Naive thymus-derived CD4-positive, alpha-beta T cell (primary cell): Measurements from ENCODE around the gene DENND1A. TPM values are rescaled to one million over a fixed set of nuclear protein-coding genes. Genes with fewer than 3 reads are reported as not detected.

ENCODE experiments used
- ATAC-seq: fragments of 150-1000 bp; cut with Tn5 transposase; 2 replicates; pipeline ENCODE4 v1.10.0; 2021; ENCODE audit warnings: mild to moderate bottlenecking, moderate library complexity
- CTCF ChIA-PET: fragments of 350-600 bp; sonication (Branson Sonifier 250); formaldehyde crosslinking; loops from one replicate; lab custom pipeline; 2021; ENCODE audit warnings: antibody characterized with exemption; lab: Charles Lee
- POLR2A ChIA-PET: fragments of 350-600 bp; sonication (Branson Sonifier 250); formaldehyde crosslinking; loops from one replicate; lab custom pipeline; 2021; ENCODE audit warnings: antibody characterized with exemption, inconsistent platforms; lab: Charles Lee
- DNase-seq, 9 donors: peaks; one replicate each; pipeline versions ENCODE4 v3.0.0 to v3.0.0-alpha.2; 2020 to 2022; ENCODE audit warnings: mixed read lengths in 1 of 9
- H3K27ac ChIP-seq: one replicate; pipeline ENCODE4 v1.7.0; 2013; ENCODE audit warnings: mild to moderate bottlenecking, low read depth, low read length, moderate library complexity
- H3K27me3 ChIP-seq, 2 donors: one replicate each; pipeline ENCODE4 v1.7.0; 2013; ENCODE audit warnings: low read length in 2 of 2, mild to moderate bottlenecking in 2 of 2, moderate library complexity in 2 of 2; ENCODE audit not compliant: control insufficient read depth in 2 of 2, insufficient read depth in 2 of 2
- H3K36me3 ChIP-seq, 3 experiments: 1 replicate in 2 of 3; 2 replicates in 1 of 3; pipeline ENCODE4 v1.7.0; 2013; ENCODE audit warnings: low read length in 3 of 3, mild to moderate bottlenecking in 3 of 3, moderate library complexity in 1 of 3; ENCODE audit not compliant: insufficient read depth in 3 of 3, control insufficient read depth in 2 of 3
- H3K4me1 ChIP-seq, 2 donors: one replicate each; pipeline ENCODE4 v1.7.0; 2013; ENCODE audit warnings: low read length in 2 of 2, mild to moderate bottlenecking in 2 of 2, moderate library complexity in 1 of 2; ENCODE audit not compliant: control insufficient read depth in 2 of 2, insufficient read depth in 2 of 2
- H3K4me3 ChIP-seq: 2 replicates; pipeline ENCODE4 v1.7.0; 2013; ENCODE audit warnings: mild to moderate bottlenecking, low read length
- H3K9me3 ChIP-seq, 3 experiments: 1 replicate in 2 of 3; 2 replicates in 1 of 3; pipeline ENCODE4 v1.7.0; 2013; ENCODE audit warnings: low read length in 3 of 3; ENCODE audit not compliant: control insufficient read depth in 2 of 3
- H3K27ac Mint-ChIP-seq, 9 donors: one replicate each; pipeline ENCODE4 v1.8.0; 2020 to 2022; ENCODE audit warnings: mixed read lengths in 9 of 9, mild to moderate bottlenecking in 8 of 9, moderate library complexity in 5 of 9, inconsistent platforms in 2 of 9
- H3K27me3 Mint-ChIP-seq, 5 donors: one replicate each; pipeline ENCODE4 v1.8.0; 2021 to 2022; ENCODE audit warnings: mixed read lengths in 5 of 5, mild to moderate bottlenecking in 1 of 5
- H3K36me3 Mint-ChIP-seq, 5 donors: one replicate each; pipeline ENCODE4 v1.8.0; 2020 to 2022; ENCODE audit warnings: mixed read lengths in 5 of 5, mild to moderate bottlenecking in 3 of 5, inconsistent platforms in 1 of 5
- H3K4me1 Mint-ChIP-seq, 7 donors: one replicate each; pipeline ENCODE4 v1.8.0; 2020 to 2022; ENCODE audit warnings: mixed read lengths in 7 of 7, mild to moderate bottlenecking in 3 of 7, inconsistent platforms in 1 of 7
- H3K4me3 Mint-ChIP-seq, 10 donors: one replicate each; pipeline ENCODE4 v1.8.0; 2020 to 2022; ENCODE audit warnings: mild to moderate bottlenecking in 10 of 10, mixed read lengths in 10 of 10, moderate library complexity in 6 of 10, inconsistent platforms in 2 of 10
- H3K9me3 Mint-ChIP-seq, 11 donors: one replicate each; pipeline ENCODE4 v1.8.0; 2020 to 2022; ENCODE audit warnings: mixed read lengths in 11 of 11, mild to moderate bottlenecking in 4 of 11, inconsistent platforms in 1 of 11, moderate library complexity in 1 of 11
- intact Hi-C, 2 donors: fragments of 100-400 bp; cut with micrococcal nuclease; formaldehyde crosslinking; loops; one replicate each; pipeline ENCODE4 v1.15.1; 2023
- polyA plus RNA-seq, 2 donors: library from polyadenylated mRNA; unstranded; fragments of 300-500 nt; fragmentation: Illumina TruSeq; gene quantifications; one replicate each; pipeline ENCODE4 v1.2.3, GENCODE V29; 2021
- total RNA-seq, 6 experiments: library from RNA in 5 of 6; stranded (reverse) in 5 of 6; gene quantifications; 1 replicate in 5 of 6; 2 replicates in 1 of 6; pipeline ENCODE4 v1.2.3 and lab custom pipeline; 2021 to 2026

Gene DENND1A
- total and polyA plus RNA-seq, 7 experiments from 2014 or later: 4.6 to 41.1 (median 16.5) TPM

DNA sequence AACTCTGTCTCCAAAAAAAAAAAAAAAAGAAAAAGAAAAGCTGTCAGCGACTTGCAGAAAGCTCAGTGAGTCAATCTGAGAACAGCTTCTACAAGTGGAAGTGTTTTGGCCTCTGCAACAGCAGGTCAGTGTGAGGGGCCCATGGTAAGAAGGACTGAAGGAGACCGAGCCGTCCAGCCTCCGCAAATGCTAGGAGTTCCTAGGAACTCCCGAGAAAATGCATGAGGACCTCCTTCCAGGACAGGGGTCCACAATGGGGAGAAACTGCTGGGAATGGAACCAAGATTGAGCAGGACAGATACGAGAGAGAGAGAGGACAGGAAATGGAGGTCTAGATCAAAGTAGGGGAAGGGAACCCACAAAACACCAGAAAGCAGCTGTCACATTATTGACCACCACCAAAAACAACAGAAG lies 393.5 kb downstream of the DENND1A start:
- H3K27me3 Mint-ChIP-seq: peaks cover 0 to 4% (median 0%) of the 10 kb centered on the region in 5 donors
- Histone ChIP-seq H3K9me3 (no peaks in the 10 kb centered on the region), H3K27ac (no peak overlapping the region), H3K4me3 (no peak overlapping the region), H3K27me3 (no peaks in the 10 kb centered on the region), H3K4me1 (peaks cover 0 to 5% of the 10 kb centered on the region in 2 donors), H3K36me3 (no peaks in the 10 kb centered on the region)
- DNase-seq (no peak), ATAC-seq (no peak)
- no peak overlapping the region for H3K27ac Mint-ChIP-seq
- POLR2A ChIA-PET: no interaction called here
- H3K36me3 Mint-ChIP-seq: peaks cover 0 to 44% (median 35%) of the 10 kb centered on the region in 5 donors
- CTCF ChIA-PET: no interaction called here
- peaks cover 0 to 16% (median 4%) of the 10 kb centered on the region in 11 donors for H3K9me3 Mint-ChIP-seq
- intact Hi-C loops: no loop called here
- H3K4me1 Mint-ChIP-seq: peaks cover 0 to 13% (median 7%) of the 10 kb centered on the region in 7 donors
- peak overlapping the region in 1 of 10 donors; percentile 19 for H3K4me3 Mint-ChIP-seq

DNA sequence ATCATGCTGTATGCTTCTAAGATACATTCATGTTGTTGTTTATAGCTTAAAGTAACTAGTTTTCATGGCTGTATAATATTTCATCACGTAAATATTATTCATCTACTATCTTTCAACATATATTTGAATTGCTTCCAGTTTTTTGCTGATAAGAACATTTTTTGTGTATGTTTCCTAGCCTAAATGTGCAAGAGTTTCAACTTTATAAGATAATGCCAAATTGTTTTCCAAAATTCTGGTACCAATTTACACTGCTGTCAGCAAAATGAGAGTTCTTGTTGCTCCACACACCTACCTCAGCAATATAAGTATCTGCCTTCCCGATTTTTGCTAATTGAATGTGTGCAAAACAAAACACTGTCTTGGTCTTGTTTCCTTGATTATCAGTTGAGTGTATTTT lies 395.6 kb downstream of the DENND1A start:
- Mint-ChIP-seq H3K27ac (no peak overlapping the region), H3K4me1 (peaks cover 0 to 13% (median 7%) of the 10 kb centered on the region in 7 donors), H3K9me3 (peaks cover under 1 to 32% (median 8%) of the 10 kb centered on the region in 11 donors), H3K36me3 (peaks cover 6 to 59% (median 51%) of the 10 kb centered on the region in 5 donors), H3K4me3 (no peak overlapping the region), H3K27me3 (peaks cover 0 to 4% (median 0%) of the 10 kb centered on the region in 5 donors)
- Histone ChIP-seq H3K27me3 (no peaks in the 10 kb centered on the region), H3K36me3 (no peaks in the 10 kb centered on the region), H3K4me3 (no peak overlapping the region), H3K9me3 (no peaks in the 10 kb centered on the region), H3K27ac (no peak overlapping the region), H3K4me1 (peaks cover 0 to 5% of the 10 kb centered on the region in 2 donors)
- no peak for ATAC-seq
- CTCF ChIA-PET: no interaction called here
- POLR2A ChIA-PET: no interaction called here
- intact Hi-C loops: no loop called here
- DNase-seq: no peak

DNA sequence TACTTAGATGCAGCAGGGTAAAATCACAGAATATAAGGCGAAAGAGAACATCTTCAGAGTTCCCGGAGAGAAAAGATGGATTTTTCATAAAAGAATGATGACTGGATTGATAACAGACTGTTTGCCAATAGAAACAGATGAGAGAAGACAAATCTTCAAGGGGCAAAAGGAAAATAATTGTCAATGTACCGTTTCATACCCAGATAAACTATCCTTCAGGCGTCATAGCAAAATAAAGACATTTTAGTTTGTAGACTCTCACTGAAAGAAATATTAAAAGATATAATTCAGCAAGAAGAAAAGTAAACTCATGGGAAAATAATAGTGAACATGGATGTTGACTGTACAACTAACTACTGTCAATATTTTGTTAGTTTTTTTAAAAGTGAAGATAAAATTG lies 399.7 kb downstream of the DENND1A start:
- ChIA-PET CTCF (no interaction called here), POLR2A (no interaction called here)
- Histone ChIP-seq H3K4me1 (no peaks in the 10 kb centered on the region), H3K36me3 (no peaks in the 10 kb centered on the region), H3K27me3 (no peaks in the 10 kb centered on the region), H3K4me3 (no peak overlapping the region), H3K27ac (no peak overlapping the region), H3K9me3 (no peaks in the 10 kb centered on the region)
- intact Hi-C loops: no loop called here
- no peak overlapping the region for H3K27ac Mint-ChIP-seq
- H3K4me3 Mint-ChIP-seq: no peak overlapping the region
- DNase-seq (no peak), ATAC-seq (no peak)
- H3K27me3 Mint-ChIP-seq: no peaks in the 10 kb centered on the region
- H3K4me1 Mint-ChIP-seq: no peaks in the 10 kb centered on the region
- H3K9me3 Mint-ChIP-seq: peaks cover 0 to 34% (median 8%) of the 10 kb centered on the region in 11 donors
- H3K36me3 Mint-ChIP-seq: peaks cover 6 to 56% (median 49%) of the 10 kb centered on the region in 5 donors

DNA sequence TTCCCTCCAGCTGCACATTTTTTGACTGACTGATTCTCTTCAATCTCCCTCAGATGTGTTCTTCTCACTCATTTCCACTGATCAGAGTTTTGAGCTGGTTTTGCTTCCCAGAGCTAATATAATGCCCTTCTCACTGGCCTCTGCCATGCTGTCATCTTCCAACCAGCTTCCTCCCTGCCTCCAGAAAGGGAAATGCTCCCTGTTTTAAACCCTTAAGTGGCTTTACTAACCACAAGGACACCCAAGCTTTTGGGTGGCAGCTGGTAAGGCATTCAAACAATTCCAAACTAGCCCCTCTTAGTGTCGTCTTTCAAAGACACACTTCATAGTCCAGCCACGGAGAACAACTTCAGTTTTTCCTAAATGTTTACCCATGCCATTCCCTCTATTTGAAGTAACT lies 401.4 kb downstream of the DENND1A start:
- H3K4me3 Mint-ChIP-seq: no peak overlapping the region
- no peaks in the 10 kb centered on the region for H3K9me3 ChIP-seq
- peaks cover 0 to 28% (median 9%) of the 10 kb centered on the region in 11 donors for H3K9me3 Mint-ChIP-seq
- H3K27ac Mint-ChIP-seq: no peak overlapping the region
- H3K4me1 ChIP-seq: no peaks in the 10 kb centered on the region
- no peak overlapping the region for H3K27ac ChIP-seq
- ATAC-seq (no peak), DNase-seq (no peak)
- intact Hi-C loops: no loop called here
- H3K27me3 ChIP-seq: no peaks in the 10 kb centered on the region
- ChIA-PET CTCF (no interaction called here), POLR2A (no interaction called here)
- H3K36me3 ChIP-seq: no peaks in the 10 kb centered on the region
- H3K36me3 Mint-ChIP-seq: peaks cover 4 to 39% (median 35%) of the 10 kb centered on the region in 5 donors
- H3K4me3 ChIP-seq: no peak overlapping the region
- H3K27me3 Mint-ChIP-seq: no peaks in the 10 kb centered on the region
- no peaks in the 10 kb centered on the region for H3K4me1 Mint-ChIP-seq

GRCh38 chr9:123527981-123528380 lies 401.9 kb downstream of the DENND1A start:
- Histone ChIP-seq H3K4me1 (no peaks in the 10 kb centered on the region), H3K4me3 (no peak overlapping the region), H3K27ac (no peak overlapping the region), H3K27me3 (no peaks in the 10 kb centered on the region), H3K36me3 (no peaks in the 10 kb centered on the region), H3K9me3 (no peaks in the 10 kb centered on the region)
- CTCF ChIA-PET: interaction anchor here (0.7 kb wide), 1 partner anchor 165 kb away, joined by 3 read pairs; no protein-coding TSS in a partner anchor
- Mint-ChIP-seq H3K9me3 (peaks cover 0 to 28% (median 9%) of the 10 kb centered on the region in 11 donors), H3K36me3 (peaks cover 4 to 36% (median 34%) of the 10 kb centered on the region in 5 donors), H3K4me1 (no peaks in the 10 kb centered on the region), H3K27me3 (no peaks in the 10 kb centered on the region), H3K4me3 (no peak overlapping the region), H3K27ac (no peak overlapping the region)
- intact Hi-C loops: no loop called here
- no peak for DNase-seq
- no peak for ATAC-seq
- POLR2A ChIA-PET: no interaction called here

- ChIA-PET POLR2A (no interaction called here), CTCF (interaction anchor here (0.7 kb wide), 1 partner anchor 1999 kb away, joined by 3 read pairs; no protein-coding TSS in a partner anchor)
- Histone ChIP-seq H3K36me3 (no peaks in the 10 kb centered on the region), H3K4me3 (no peak overlapping the region), H3K27me3 (no peaks in the 10 kb centered on the region), H3K4me1 (no peaks in the 10 kb centered on the region), H3K27ac (no peak overlapping the region), H3K9me3 (no peaks in the 10 kb centered on the region)
- no peak for ATAC-seq
- Mint-ChIP-seq H3K27ac (no peak overlapping the region), H3K36me3 (peaks cover 4 to 19% (median 16%) of the 10 kb centered on the region in 5 donors), H3K4me1 (no peaks in the 10 kb centered on the region), H3K27me3 (no peaks in the 10 kb centered on the region), H3K4me3 (no peak overlapping the region), H3K9me3 (peaks cover 0 to 14% (median 4%) of the 10 kb centered on the region in 11 donors)
- intact Hi-C loops: no loop called here
- DNase-seq: no peak
Measured at GRCh38 chr9:123525957-123526356, 404.0 kb downstream of the DENND1A start.

GRCh38 chr9:123525424-123525823 lies 404.5 kb downstream of the DENND1A start:
- POLR2A ChIA-PET: no interaction called here
- H3K36me3 ChIP-seq: no peaks in the 10 kb centered on the region
- intact Hi-C loops: no loop called here

More at GRCh38 chr9:123525424-123525823, 404.5 kb downstream of the DENND1A start:
- Mint-ChIP-seq H3K27ac (no peak overlapping the region), H3K9me3 (peaks cover 0 to 12% (median 4%) of the 10 kb centered on the region in 11 donors), H3K36me3 (peaks cover 4 to 18% (median 16%) of the 10 kb centered on the region in 5 donors), H3K4me1 (no peaks in the 10 kb centered on the region), H3K4me3 (no peak overlapping the region), H3K27me3 (no peaks in the 10 kb centered on the region)
- no peak for ATAC-seq
- no peak for DNase-seq
- Histone ChIP-seq H3K27ac (no peak overlapping the region), H3K27me3 (no peaks in the 10 kb centered on the region), H3K9me3 (no peaks in the 10 kb centered on the region), H3K4me3 (no peak overlapping the region), H3K4me1 (no peaks in the 10 kb centered on the region)
- CTCF ChIA-PET: interaction anchor here (0.7 kb wide), 1 partner anchor 2000 kb away, joined by 3 read pairs; no protein-coding TSS in a partner anchor
